Tongue (tissue), 2 donors: Measurements from ENCODE around the gene AKR1E2. TPM values are rescaled to one million over a fixed set of nuclear protein-coding genes. Genes with fewer than 3 reads are reported as not detected.
A peak's percentile ranks its signal among the peaks of the same experiment; 100 is the strongest.

Experiments
- DNase-seq: peaks from one replicate; pipeline ENCODE4 v3.0.0-alpha.2; 2015
- total RNA-seq: library from RNA; depleted of rRNA; stranded (reverse); fragments of >200 nt; gene quantifications from one replicate; pipeline ENCODE4 v1.2.3, GENCODE V29; 2014

AKR1E2 gene
- 25.3 TPM for total RNA-seq

- peak; percentile 90 for DNase-seq
These were observed at the start of gene AKR1E2 for GRCh38 chr10:4825868-4826791. TSS of gene AKR1E2 (plus strand) at chr10:4826207. CDS start at chr10:4826325, 118 bp downstream.

GRCh38 chr10:4776234-4776638 is 49.8 kb upstream of the AKR1E2 start:
- no peak for DNase-seq

- no peak for DNase-seq
These were observed 47.2 kb upstream of the AKR1E2 start for GRCh38 chr10:4778761-4779160.

- DNase-seq, result no peak
These were observed 45.9 kb upstream of the AKR1E2 start for GRCh38 chr10:4780091-4780490.

- no peak for DNase-seq
These were observed 45.2 kb upstream of the AKR1E2 start for GRCh38 chr10:4780782-4781181.

GRCh38 chr10:4781955-4782354 is 44.1 kb upstream of the AKR1E2 start:
- DNase-seq, result peak; percentile 20

- no peak for DNase-seq
These were observed 41.2 kb upstream of the AKR1E2 start for GRCh38 chr10:4784667-4785333.

- DNase-seq, result no peak
These were observed 39.8 kb upstream of the AKR1E2 start for GRCh38 chr10:4786043-4786839.

- DNase-seq, result no peak
These were observed 36.0 kb upstream of the AKR1E2 start for GRCh38 chr10:4790045-4790444.

- DNase-seq, result no peak
These were observed 35.1 kb upstream of the AKR1E2 start for GRCh38 chr10:4790922-4791321.

- DNase-seq, result no peak
These were observed 33.6 kb upstream of the AKR1E2 start for GRCh38 chr10:4792381-4792780.

GRCh38 chr10:4801405-4801804 is 24.6 kb upstream of the AKR1E2 start:
- no peak for DNase-seq

GRCh38 chr10:4802711-4803487 is 23.1 kb upstream of the AKR1E2 start:
- DNase-seq, result no peak

- DNase-seq, result no peak
These were observed 22.2 kb upstream of the AKR1E2 start for GRCh38 chr10:4803822-4804221.

- DNase-seq, result no peak
These were observed 21.5 kb upstream of the AKR1E2 start for GRCh38 chr10:4804465-4804864.

GRCh38 chr10:4806534-4806933 is 19.5 kb upstream of the AKR1E2 start:
- DNase-seq, result no peak

- no peak for DNase-seq
These were observed 18.1 kb upstream of the AKR1E2 start for GRCh38 chr10:4807761-4808507.

- no peak for DNase-seq
These were observed 16.9 kb upstream of the AKR1E2 start for GRCh38 chr10:4809156-4809555.

GRCh38 chr10:4810092-4810491 is 15.9 kb upstream of the AKR1E2 start:
- peak; percentile 25 for DNase-seq

GRCh38 chr10:4812046-4812445 is 14.0 kb upstream of the AKR1E2 start:
- DNase-seq, result no peak

- peak; percentile 30 for DNase-seq
These were observed 13.0 kb upstream of the AKR1E2 start for GRCh38 chr10:4813023-4813422.
